ENCODE measurements around the gene LUZP2.

DNA sequence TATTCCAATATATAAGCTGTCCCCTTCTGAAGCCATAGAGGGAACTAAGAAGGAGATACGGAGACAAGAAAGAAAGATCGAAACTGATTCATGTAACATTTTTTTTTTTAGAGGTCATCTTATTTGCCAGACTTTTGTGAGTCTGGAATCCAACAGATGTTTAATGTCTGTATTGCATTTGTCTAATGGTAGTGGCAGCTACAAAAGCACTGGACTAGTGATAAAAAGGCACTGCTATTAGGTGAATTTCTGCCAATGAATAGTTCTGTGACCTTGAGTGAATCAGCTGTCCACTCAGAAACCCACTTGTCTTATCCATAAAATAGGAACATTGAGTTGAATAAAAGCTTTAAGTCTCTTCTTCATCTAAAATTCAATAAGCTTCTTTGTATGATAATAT is 25.8 kb upstream of the LUZP2 start:
- TF ChIP-seq CTCF (IDR thresholded peaks at IDR 0.05) (no peak), POLR2A (IDR thresholded peaks at IDR 0.05; ENCODE audit: low read depth) (no peak), POLR2AphosphoS5 (IDR thresholded peaks at IDR 0.05) (no peak)
